ENCODE measurements around the gene SERINC5.
"Not testable (repeated sequence)": the region's sequence is repeated elsewhere in the genome, so short reads cannot be mapped to it uniquely, and the experiment has no call there.

Gene SERINC5

GRCh38 chr5:80134876-80135275 lies 121.0 kb downstream of the SERINC5 start:
- DNase-seq (ENCODE audit: low read depth) = no peak

GRCh38 chr5:80129146-80129545 lies 126.7 kb downstream of the SERINC5 start:
- no peak for DNase-seq (ENCODE audit: low read depth)

- no peak for DNase-seq (ENCODE audit: low read depth)
Observed at GRCh38 chr5:80128141-80128540, 127.7 kb downstream of the SERINC5 start.

GRCh38 chr5:80127116-80127552 lies 128.7 kb downstream of the SERINC5 start:
- DNase-seq (ENCODE audit: low read depth) = no peak

- no peak for DNase-seq (ENCODE audit: low read depth)
Observed at GRCh38 chr5:80125962-80126480, 129.8 kb downstream of the SERINC5 start.

GRCh38 chr5:80125022-80125961 lies 130.6 kb downstream of the SERINC5 start:
- no peak for DNase-seq (ENCODE audit: low read depth)

- no peak for DNase-seq (ENCODE audit: low read depth)
Observed at GRCh38 chr5:80124121-80124918, 131.5 kb downstream of the SERINC5 start.

- no peak for DNase-seq (ENCODE audit: low read depth)
Observed at GRCh38 chr5:80122579-80122978, 133.3 kb downstream of the SERINC5 start.

GRCh38 chr5:80119372-80119771 lies 136.5 kb downstream of the SERINC5 start:
- no peak for DNase-seq (ENCODE audit: low read depth)

GRCh38 chr5:80117446-80117845 lies 138.4 kb downstream of the SERINC5 start:
- no peak for DNase-seq (ENCODE audit: low read depth)

GRCh38 chr5:80116465-80116864 lies 139.4 kb downstream of the SERINC5 start:
- no peak for DNase-seq (ENCODE audit: low read depth)

GRCh38 chr5:80116000-80116399 lies 139.8 kb downstream of the SERINC5 start:
- no peak for DNase-seq (ENCODE audit: low read depth)

GRCh38 chr5:80114860-80115259 lies 141.0 kb downstream of the SERINC5 start:
- DNase-seq (ENCODE audit: low read depth) = no peak

GRCh38 chr5:80111376-80111990 lies 144.4 kb downstream of the SERINC5 start:
- DNase-seq (ENCODE audit: low read depth) = not testable (repeated sequence)

GRCh38 chr5:80109646-80110478 lies 146.0 kb downstream of the SERINC5 start:
- no peak for DNase-seq (ENCODE audit: low read depth)

- DNase-seq (ENCODE audit: low read depth) = no peak
Observed at GRCh38 chr5:80106916-80107315, 148.9 kb downstream of the SERINC5 start.

GRCh38 chr5:80105698-80106439 lies 150.0 kb downstream of the SERINC5 start:
- DNase-seq (ENCODE audit: low read depth) = no peak

- no peak for DNase-seq (ENCODE audit: low read depth)
Observed at GRCh38 chr5:80103371-80103770, 152.5 kb downstream of the SERINC5 start.

GRCh38 chr5:80101993-80102392 lies 153.9 kb downstream of the SERINC5 start:
- no peak for DNase-seq (ENCODE audit: low read depth)

GRCh38 chr5:80097451-80097850 lies 158.4 kb downstream of the SERINC5 start:
- DNase-seq (ENCODE audit: low read depth) = no peak
